ENCODE data around the gene TAF1C. TPM values are rescaled to one million over a fixed set of nuclear protein-coding genes. Genes with fewer than 3 reads are reported as not detected.
"Not testable (repeated sequence)": the region's sequence is repeated elsewhere in the genome, so short reads cannot be mapped to it uniquely, and the experiment has no call there.

Gene TAF1C
- total RNA-seq, 4 donors from 2014 or later: 24.4 to 73.9 (median 33.3) TPM

GRCh38 chr16:84220851-84221250, 34.0 kb upstream of the TAF1C start:
- DNase-seq (ENCODE audit: low spot score) (no peak), ATAC-seq (ENCODE audit: low FRiP score) (no peak)
- TF ChIP-seq, protein P1, sequence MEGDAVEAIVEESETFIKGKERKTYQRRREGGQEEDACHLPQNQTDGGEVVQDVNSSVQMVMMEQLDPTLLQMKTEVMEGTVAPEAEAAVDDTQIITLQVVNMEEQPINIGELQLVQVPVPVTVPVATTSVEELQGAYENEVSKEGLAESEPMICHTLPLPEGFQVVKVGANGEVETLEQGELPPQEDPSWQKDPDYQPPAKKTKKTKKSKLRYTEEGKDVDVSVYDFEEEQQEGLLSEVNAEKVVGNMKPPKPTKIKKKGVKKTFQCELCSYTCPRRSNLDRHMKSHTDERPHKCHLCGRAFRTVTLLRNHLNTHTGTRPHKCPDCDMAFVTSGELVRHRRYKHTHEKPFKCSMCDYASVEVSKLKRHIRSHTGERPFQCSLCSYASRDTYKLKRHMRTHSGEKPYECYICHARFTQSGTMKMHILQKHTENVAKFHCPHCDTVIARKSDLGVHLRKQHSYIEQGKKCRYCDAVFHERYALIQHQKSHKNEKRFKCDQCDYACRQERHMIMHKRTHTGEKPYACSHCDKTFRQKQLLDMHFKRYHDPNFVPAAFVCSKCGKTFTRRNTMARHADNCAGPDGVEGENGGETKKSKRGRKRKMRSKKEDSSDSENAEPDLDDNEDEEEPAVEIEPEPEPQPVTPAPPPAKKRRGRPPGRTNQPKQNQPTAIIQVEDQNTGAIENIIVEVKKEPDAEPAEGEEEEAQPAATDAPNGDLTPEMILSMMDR (IDR thresholded peaks at IDR 0.05): no peak

DNA sequence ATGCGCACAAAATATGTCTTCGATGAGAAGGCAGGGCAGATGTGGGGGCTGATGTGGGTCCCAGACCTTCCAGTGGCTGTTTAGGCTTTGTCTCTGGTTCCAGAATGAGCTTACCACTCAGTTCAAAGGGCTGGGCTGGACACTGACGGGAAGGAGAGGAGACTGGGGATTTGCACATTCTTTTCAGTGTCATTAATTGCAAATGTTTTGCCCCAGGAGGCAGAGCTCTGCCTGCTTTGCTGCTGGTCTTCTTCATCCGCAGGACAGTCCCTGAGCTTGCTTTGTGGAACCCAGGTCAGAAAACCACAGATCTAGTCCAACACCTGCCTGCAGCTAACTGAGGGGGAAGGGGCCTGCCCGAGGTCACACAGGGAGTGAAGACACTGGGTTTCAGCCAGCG, 32.1 kb upstream of the TAF1C start:
- TF ChIP-seq, protein P1 (IDR thresholded peaks at IDR 0.05): no peak
- DNase-seq (ENCODE audit: low spot score) (no peak), ATAC-seq (ENCODE audit: low FRiP score) (no peak)

DNA sequence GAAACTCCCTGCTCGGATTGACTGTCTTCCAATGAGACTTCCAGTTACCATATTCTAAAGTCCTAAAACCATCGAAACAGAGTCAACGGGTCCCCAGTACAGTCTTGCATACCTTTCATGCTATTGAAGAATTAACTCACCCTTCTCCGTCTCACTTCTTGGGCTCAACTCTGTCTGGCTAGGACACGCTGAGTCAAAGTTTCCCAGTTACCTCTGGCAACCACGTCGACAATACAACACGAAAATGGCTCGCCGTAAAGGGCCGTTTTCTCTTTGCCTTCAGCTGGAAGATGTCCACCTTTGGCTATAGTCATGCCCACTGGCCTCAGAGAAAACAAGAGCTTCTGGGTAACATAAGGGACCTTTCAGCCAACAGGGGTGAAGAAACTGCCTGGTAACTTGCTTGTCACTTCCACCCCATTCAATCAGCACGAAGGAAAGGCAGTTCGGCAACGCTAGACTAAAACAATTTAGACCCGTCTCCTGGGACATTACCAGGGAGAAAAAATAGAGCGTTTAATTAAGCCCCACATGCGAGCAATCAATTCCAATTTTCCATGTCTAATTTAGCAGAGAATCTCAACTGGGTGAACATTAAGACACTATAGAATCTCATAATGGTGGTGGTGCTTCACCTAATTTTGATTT, 31.4 kb upstream of the TAF1C start:
- DNase-seq (ENCODE audit: low spot score) (no peak), ATAC-seq (ENCODE audit: low FRiP score) (no peak)
- TF ChIP-seq, protein P1 (IDR thresholded peaks at IDR 0.05): no peak

GRCh38 chr16:84216144-84216543, 29.3 kb upstream of the TAF1C start:
- not testable (repeated sequence) for DNase-seq (ENCODE audit: low spot score); ATAC-seq (ENCODE audit: low FRiP score)

- no peak for ATAC-seq (ENCODE audit: low FRiP score)
- TF ChIP-seq, protein P1 (IDR thresholded peaks at IDR 0.05): no peak
These were observed 28.7 kb upstream of the TAF1C start for GRCh38 chr16:84215531-84215930.

DNA sequence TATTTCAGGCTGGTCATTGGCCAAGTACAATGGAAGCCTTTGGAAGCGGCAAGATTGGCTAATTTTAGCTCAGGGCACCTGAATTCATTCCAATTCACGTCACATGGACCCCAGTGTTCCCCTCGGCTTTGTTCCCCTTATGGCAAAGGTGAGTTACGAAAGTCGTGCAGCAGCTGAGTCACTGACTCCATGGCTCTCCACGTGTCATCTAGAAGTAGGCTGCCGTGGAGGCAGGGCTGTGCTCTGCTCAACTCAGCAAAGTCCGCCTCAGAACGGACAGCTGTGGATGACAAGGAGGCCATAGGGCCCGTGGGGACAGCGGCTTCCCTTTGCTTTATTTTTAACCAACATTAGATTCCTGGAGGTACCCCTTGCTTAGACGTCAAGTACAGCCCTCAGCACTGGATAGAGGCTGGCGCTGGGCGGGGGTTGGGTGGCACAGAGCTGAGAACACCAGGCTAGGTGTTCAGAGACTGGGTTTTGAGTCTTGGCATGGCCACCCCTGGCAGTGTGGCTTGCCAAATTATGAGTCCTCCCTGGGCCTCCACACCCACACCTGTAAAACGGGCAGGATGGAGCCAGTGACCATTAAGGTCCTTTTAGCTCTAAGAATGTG, 27.7 kb upstream of the TAF1C start:
- TF ChIP-seq, protein P1 (IDR thresholded peaks at IDR 0.05): no peak
- no peak for ATAC-seq (ENCODE audit: low FRiP score)
- DNase-seq (ENCODE audit: low spot score): no peak

More at GRCh38 chr16:84215531-84215930, 28.7 kb upstream of the TAF1C start:
- DNase-seq (ENCODE audit: low spot score): no peak

GRCh38 chr16:84212631-84213030, 25.8 kb upstream of the TAF1C start:
- DNase-seq (ENCODE audit: low spot score): no peak
- ATAC-seq (ENCODE audit: low FRiP score): no peak
- TF ChIP-seq, protein P1 (IDR thresholded peaks at IDR 0.05): no peak
